ENCODE data around the gene LPO.
A peak's percentile ranks its signal among the peaks of the same experiment; 100 is the strongest.

LPO gene

DNA sequence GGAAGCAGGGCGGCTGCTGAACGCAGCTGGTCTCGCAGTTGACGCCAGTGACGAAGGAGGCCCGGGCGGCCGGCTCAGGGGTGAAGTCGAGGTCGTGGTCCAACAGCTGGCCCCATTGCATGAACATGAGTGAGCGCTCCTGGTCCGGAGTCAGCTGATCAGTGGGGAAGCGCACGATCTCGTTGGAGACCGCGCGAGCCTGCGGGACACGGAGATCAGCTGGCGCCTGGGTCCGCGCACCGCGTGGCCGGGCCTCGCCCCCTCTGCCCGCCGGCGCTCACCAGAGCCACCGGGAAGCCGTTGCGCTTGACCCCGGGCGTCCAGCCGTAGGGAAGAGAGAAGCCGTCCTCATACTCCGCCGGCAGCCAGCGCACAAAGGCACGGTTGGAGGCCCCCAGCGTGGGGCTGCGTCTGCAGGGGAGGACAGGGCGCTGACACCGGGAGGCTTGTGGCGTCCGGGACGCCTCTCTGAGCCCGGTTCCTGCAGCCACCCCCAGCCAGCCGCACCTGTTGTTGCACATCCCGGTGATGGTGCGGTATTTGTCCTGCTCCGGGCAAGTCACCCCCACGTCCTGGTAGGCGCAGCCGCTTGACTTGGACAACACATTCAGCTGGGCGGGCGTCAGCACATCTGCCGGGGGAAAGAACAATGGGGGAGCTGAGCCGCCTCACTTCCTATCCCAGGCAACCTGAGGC is 40.8 kb downstream of the LPO start:
- no peak for DNase-seq

DNA sequence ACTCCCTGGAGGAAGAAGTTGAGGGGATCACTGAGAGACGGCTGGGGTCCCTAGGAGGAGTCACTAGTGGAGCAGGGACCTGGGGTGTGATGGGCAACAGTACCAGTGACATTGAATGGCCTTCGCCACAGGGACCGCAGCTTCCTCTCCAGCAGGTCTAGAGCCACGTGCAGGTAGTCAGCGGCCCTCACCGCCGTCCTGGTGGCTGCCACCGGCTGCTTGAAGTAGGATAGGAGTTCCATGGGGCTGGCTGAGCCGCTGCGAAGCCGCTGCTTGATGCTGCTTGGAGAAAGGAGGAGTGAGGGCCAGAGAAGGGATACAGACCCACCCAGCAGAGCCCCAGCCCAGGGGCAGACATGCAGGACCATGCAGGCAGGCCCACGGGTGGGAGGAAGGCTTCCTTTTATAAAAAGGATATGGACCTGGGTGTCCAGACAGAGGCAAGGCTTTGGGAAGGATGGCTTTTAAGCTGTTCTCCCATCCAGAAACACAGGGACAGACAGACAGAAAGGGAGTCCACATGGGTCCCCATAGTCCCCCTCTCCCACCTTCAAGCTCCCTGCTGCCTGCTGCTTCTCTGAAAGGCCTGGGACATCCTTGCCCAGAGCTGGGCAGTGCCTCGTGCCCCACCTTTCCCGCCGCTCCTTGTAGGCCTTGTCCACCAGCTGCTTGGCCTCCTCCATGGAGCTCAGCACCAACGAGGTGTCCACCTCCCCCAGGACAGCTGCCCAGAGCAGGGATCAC is 41.5 kb downstream of the LPO start:
- DNase-seq: no peak

DNA sequence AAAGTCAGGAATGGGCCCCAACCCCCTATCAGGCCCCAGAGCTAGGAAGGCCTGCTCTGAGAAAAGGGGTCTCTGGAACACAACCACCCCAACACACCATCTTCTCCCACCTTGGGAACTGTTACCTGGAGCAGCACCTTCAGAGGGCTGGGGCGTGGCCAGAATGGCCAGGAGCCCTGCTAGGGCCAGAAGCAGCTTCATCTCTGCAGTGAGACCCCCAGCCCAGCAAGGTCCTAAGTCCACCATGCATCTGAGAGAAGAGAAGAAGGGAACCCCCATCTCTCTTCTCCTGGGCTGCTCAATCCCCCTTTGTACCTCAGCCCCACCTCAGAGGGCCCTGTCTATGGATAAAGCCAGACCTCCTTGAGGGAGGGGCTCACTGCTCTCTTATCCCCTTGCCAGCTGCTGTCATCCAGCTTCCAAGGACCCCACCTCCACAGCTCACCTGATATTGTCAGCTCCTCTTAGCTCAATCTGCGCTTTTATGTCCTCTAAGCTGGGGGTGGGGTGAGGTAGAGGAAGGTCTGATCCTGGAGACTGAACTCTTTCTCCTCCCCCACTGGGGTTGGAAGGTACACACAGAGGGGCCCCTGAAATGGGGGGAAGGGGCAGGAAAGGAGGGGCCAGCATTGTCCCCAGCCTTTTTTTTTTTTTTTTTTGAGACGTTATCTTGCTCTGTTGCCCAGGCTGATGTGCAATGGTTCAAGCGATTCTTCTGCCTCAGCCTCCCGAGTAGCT is 42.3 kb downstream of the LPO start, which contains the start of gene MPO:
Gene MPO (minus strand): TSS at position 456 of the 738 bp plus-strand sequence. CDS start 177 bp downstream, at position 279.
- no peak for DNase-seq

DNA sequence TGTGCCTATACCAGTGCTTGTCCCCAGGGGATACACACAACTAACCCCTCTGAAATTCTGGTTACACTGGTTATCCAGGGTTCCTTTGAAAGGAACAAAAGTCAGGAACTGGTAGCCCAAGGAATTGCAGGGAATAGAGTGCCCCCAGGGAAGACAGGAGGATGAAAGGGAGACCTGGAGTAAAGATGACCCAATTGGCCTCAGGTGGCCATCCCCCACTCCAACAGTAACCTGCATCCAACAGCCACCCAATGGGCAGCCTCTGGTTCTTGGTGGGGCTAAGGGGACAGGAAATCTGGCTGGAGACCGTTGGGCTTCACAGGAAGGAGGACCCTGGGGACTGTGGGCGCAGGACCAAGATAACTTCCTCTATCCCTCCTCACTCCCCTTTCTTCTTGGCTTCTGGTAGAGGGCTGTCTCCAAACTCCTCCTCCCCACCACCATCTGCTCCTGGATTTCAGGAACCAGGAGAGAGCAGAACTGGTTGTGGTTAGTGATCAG is 43.2 kb downstream of the LPO start:
- no peak for DNase-seq

DNA sequence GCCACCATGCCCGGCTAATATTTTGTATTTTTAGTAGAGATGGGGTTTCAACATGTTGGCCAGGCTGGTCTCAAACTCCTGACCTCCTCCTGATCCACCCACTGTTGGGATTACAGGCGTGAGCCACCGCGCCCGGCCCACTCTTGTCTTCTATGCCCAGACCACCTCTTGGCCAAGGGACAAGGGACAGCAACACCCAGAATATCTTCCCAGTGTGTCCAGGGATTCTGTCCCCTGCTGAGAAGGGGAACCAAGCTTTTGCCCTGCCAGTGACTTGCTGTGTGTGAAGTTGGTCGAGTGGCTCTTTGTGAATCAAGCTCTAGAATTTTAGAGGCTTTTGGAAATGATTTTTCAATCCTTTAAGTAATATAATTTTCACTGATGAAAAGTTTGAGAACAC is 44.1 kb downstream of the LPO start:
- no peak for DNase-seq

DNA sequence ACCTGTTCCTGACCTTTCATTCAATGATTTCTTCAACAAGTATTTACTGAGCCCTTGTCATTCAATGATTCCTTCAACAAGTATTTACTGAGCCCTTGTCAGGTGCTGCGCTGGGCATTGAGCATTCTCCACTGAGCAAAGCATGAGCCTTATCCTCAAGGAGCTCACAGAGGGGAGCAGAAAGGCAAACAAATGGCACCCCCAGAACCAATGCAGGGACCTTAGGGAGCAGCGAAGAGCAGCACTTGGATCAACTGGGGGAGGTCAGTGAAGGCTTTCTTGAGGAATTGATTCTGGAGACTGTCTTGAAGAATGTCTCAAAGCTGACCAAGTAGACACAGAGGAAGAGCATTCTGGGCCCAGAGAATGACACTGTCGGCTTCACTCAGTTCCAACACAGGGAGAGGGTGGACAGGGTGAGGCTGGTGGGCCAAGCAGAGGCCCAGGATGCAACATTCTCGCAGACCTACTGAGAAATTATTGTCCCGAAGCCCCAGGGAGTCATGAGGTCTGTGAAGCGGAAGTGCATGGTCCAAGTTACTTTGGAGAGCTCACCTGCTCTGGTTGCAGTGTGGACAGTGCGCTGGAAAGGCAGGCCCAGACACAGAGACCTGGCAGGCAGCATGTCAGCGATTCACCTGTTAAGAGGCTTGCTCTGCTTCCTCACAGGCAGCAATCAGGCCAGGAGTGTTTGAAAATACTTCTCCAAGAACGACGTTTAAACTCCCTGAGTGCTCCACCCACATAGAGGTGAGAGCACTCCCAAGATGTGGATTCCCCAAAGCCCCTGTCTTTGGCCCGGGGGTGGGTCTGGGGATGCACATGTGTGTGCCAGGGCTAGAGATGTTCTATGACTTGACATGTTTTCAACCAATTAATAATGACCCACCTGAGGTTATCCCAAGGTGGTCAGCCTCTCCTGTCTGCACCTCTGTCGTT is 45.6 kb downstream of the LPO start:
- no peak for DNase-seq

DNA sequence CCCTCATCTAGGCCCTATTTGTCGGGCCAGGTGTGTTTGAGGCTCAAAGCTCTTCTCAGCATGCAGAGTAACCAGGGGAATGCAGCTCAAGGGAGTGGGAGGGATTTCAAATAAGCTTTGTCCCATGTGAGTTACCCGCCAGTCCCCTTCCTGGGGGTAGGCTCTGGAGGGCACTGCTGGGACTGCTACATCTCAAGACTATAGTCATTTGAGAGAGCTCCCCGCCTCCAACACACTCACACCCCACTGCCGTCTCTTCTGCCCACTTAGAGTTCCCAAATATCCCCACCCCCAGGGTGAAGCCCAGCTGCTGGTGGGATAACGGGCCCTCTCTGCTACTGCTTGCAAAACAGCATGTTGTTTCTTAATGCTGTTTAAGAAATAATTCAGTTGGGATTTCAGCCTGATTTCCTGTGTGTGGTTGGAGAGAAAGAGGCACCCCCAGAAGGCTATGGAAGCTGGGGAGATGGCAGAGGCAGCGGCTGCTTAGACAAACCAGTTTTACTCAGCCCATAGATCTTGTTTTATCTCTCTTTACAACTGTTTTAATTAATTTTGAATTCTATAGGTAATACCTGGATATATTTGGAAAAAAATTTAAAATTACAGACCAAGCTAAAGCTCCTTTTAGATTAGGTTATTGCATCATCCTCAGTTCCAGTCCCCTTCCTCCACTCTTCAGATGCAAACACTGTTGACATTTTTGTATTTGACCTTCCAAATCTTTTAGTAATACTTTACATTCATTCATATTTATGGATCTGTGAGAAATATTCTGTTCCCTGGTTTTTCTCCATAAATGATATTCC is 46.4 kb downstream of the LPO start:
- DNase-seq: no peak

DNA sequence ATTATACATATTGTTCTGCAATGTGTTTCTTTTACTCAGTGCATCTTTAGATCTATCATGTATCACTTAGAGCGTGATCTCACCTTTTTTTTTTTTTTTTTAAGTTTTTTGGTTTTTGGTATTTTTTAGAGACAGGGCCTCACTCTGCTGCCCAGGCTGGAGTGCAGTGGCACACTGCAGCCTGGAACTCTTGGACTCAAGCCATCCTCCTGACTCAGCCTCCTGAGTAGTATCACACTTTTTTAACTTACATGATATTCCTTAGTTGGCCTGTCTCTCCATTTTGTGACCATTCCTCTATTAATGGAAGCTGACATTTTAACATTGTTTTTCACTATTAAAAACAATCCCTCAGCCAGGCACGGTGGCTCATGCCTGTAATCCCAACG is 47.0 kb downstream of the LPO start:
- no peak for DNase-seq

DNA sequence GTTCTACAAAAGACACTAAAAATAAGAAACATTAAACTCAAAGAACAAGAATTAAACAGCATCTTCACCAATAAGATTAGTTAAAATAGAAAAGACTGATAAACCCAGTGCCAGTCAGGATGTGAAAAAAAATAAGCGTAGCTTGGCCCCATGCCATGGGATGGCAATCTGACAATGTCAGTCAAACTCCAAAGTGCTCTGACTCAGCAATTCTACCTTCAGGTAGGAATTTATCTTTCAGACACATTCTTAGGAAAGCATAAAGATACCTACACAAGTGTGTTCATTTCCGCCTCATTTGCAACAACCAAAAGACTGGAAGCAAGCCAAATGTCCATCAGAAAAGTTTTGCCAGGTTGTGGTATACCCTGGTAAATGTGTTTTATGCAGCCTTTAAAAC is 51.5 kb downstream of the LPO start:
- DNase-seq: no peak

DNA sequence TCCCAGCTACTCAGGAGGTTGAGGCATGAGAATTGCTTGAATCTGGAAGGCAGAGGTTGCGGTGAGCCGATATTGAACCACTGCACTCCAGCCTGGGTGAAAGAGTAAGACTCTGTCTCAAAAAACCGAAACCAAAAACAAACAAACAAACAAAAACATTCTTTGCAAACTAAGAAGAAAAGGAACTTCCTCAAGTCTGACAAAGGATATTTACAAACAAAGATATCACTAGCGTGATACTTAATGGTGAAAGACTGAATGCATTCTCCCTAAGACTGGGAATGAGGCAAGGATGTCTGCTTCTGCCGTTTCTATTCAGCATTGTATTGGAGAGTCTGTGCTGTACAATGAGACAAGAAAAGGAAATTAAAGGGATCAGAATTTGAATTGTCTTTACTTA is 52.9 kb downstream of the LPO start:
- no peak for DNase-seq

DNA sequence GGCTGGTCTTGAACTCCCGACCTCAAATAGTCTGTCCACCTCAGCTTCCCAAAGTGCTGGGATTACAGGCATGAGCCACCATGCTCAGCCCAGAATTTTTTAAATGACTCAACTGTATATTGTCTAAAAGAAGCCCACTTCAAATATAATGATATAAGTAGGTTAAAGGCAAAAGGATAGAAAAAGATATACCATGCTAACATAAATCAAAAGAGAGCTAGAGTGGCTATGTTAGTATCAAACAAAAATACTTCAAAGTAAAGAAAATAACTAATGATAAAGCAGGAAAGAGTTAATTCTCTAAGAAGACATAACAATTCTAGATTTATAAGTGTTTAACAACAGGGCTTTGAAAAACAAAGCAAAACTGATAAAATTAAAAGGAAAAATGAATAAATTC is 55.6 kb downstream of the LPO start:
- no peak for DNase-seq

DNA sequence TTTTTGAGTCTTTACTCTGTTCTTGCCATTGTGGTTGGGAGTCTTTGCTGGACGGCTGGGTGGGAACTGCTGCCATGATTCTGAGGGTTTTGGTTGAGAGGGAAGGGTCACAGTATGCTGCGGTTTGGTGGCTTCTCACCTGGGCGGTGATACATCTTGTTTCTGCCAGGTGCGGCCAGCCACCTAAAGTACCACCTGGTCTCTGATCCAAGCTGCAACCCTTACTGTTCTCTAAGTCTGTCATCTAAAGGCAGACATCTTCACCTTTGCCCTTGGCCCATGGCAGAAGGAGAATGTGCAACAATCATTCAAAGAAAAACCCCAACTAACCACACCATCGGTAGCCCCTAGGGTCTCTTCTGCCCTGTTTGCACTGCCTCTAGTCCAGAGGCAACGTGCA is 62.0 kb downstream of the LPO start:
- no peak for DNase-seq

DNA sequence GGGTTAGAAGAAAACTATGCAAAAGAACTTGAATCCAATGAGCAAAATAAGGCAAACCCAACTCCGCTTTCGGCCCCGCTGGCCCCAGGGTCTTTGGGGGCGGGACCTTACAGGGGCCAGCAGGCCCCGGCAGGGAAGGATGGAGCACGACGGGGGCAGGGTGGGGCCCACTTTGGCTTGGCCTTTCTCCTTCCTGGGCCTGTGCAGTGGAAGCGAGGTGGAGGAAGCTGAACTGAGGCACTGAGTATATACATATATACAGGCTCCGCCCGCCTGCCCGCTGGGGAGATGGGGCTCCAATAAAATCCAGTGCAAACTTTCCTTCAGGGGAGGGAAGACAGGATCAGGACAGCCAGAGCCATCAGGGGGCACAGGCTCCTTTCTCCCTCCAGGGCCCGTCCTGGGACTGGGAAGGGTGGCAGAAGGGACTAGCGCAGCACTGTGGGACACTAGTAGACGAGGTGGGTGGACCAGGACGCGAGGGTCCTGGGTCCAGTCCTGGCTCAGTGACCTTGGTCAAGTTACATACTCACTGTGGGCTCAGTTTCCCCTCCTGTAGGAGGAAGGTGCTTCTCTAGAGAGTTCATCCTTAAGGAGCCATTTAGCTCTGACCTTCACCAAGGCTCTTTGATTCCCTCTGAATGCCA is 63.2 kb downstream of the LPO start:
- DNase-seq: no peak

DNA sequence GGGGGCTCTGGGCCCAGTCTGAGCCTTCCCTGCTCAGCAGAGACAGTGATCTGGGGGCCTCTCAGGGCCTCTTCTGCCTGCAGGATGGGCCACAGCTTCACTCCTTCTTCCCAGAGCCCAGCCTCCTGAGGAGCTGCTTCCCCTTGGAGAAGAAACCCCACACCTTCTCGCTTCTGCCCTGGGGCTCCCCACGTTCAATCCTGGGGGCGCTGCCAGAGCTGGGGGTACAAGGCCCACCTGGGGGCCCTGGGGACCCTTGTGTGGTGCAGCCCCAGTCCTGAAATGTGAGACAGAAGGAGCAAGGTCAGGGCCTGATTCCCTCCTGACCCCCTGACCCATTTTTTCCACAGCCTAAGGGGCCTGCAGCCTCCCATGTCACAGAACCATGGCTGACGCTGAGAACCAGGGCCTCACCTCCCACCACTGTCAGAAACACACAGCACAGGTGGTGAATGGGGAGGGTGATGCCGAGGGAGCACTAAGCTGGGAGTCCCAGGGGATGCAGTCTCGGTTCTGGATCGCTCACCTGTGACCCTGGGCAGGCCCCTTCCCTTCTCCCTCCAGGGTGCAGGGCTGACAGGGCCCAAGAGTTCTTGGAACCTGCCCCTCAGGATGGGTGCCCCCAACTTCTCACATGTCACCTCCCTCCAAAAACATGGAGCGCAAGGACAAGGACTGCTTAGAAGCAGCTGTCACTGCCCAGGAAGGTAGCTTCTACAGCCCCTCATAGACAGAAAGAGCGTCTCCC is 64.0 kb downstream of the LPO start:
- DNase-seq: no peak

DNA sequence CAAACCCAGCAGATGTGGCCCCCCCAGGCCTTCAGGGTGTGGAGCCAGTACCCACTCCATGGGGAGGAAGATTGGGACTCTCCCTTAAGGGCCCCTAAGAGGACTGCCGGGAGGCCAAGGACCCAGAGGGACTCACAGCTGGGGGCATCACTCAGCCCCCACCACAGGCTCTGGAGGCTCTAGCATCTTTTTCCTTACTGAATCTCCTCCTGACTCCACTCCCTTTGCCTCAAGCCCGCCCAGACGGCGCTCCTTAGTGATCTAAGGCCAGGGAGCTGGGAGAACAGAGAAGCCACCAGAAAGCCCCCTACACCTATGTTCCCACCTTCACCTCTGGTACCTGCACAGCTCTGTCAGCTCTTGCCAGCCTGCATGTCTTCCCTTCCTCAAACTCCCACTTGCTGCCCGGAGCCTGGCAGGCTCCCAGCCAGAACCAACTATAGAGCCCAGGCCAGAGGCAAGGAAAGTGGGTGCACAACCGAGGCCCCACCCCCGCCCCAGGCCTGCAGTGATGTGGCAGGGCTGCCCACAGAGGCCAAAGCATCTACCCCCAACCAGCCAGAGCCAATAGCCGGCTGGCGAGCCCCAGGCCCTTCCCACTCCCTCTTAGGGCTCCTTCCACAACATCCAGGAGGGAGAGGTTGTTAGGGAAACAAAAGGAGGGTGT is 64.7 kb downstream of the LPO start:
- no peak for DNase-seq

DNA sequence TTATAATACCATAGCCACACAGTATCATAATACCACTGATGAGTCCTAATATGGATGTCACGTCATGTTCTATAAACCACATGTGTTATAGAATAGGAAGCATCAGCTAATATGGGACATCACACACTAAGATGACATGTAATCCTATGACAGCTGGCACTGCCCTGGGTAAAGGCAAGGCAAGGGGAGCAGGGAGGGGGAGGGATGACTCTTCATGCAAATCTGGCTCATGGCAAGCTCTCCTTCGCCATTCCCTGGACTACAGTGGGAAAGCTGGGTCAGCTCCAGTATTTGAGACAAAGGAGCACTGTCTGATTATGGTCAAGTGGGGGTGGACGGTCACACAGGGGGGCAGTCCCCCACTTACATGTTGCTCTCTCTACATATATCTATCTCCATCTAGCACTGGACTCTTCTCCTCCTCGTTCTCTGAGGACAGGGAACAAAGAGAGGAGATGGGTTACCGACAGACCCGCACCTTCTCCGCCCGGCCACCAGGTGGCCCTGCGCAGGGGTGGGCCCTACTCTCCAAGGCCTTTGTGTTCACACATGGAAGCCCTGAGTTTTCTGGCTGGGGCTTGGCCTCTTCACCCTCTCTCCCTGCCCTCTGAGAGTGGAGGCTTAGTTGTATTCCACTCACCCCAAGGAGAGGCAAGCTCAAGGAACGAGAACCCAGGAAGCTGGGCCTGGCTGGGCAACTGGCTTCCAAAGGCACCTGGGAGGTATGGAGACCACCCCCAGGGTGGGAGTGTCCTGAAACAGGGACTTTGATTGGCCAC is 65.8 kb downstream of the LPO start:
- DNase-seq: peak; percentile 45

DNA sequence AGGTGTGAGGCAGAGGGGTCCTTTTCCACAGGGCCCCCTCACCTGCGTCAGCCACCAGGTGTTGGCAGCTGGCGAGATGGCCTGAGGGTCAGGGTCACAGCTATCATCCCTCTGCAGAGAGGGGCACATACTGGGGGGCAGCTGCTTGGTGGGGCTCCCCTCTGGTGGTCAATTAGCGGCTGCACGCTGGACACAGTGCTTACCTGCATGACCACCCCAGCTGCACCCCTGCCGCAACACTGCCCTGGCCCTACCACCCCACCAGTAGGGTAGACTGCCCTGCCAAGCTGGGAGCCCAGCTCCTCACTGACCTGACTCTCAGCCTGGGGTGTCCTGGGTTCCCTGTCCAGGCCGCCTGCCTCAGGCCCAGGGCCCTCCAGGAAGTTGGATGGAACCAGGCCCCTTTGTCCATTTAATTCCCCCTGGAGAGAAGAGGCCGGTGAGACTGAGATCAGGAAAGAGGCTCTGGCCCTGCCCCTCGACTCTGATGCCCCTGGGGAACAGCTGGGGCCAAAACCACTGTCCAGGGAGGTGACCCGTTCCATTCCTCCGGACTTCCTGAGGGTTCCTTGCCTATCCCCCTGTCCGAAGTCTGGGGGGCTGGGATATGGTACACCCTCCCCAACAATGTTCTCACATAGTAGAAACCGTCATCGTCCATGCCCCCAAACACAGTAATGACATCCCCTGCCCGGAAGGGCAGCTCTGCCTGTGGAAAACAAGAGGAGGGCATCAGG is 66.5 kb downstream of the LPO start:
- DNase-seq: no peak

DNA sequence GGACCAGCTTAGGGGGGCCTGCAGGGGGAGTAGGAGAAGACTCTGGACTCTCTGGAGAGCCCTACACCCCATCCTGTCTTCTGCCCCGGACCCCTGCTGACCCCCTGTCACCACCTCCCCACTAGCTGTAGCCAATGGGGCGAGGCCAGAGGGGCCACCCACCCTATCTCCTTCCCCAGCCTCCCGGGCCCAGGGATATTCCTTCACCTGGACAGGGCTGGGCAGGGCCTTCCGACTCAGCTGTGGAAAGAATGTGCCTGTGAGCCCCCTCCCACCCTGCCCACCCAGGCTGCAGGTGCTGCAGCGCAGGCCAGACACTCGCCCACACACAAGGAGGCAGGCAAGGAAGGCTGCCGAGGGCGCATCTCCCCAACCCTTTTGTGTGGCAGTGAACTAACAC is 67.2 kb downstream of the LPO start:
- no peak for DNase-seq
